Activated B cell treated with CpG ODN at 0.5 μM for 24 hours (primary cell): Measurements from ENCODE around the gene GRIN2C. TPM values are rescaled to one million over a fixed set of nuclear protein-coding genes. Genes with fewer than 3 reads are reported as not detected.

ENCODE experiments used
- ATAC-seq: fragments of 200-7000 bp; cut with Tn5 transposase; one replicate; pipeline ENCODE4 v1.10.0; 2021; ENCODE audit warnings: low read depth, mild to moderate bottlenecking, moderate library complexity
- CTCF ChIA-PET: fragments of 350-600 bp; sonication (Branson Sonifier 250); formaldehyde crosslinking; loops from one replicate; lab custom pipeline; 2021; ENCODE audit warnings: antibody characterized with exemption; lab: Charles Lee
- POLR2A ChIA-PET: fragments of 350-600 bp; sonication (Branson Sonifier 250); formaldehyde crosslinking; loops from one replicate; lab custom pipeline; 2021; ENCODE audit warnings: antibody characterized with exemption; lab: Charles Lee
- DNase-seq: peaks from one replicate; pipeline ENCODE4 v3.0.0; 2022
- H3K27ac Mint-ChIP-seq: one replicate; pipeline ENCODE4 v1.8.0; 2020; ENCODE audit warnings: mixed read lengths
- H3K27me3 Mint-ChIP-seq: one replicate; pipeline ENCODE4 v1.8.0; 2021; ENCODE audit warnings: mixed read lengths
- H3K36me3 Mint-ChIP-seq: one replicate; pipeline ENCODE4 v1.8.0; 2021; ENCODE audit warnings: low read depth, mixed read lengths
- H3K4me1 Mint-ChIP-seq: one replicate; pipeline ENCODE4 v1.8.0; 2021; ENCODE audit warnings: mixed read lengths
- H3K4me3 Mint-ChIP-seq: one replicate; pipeline ENCODE4 v1.8.0; 2020; ENCODE audit warnings: mild to moderate bottlenecking, mixed read lengths
- H3K9me3 Mint-ChIP-seq: one replicate; pipeline ENCODE4 v1.8.0; 2020; ENCODE audit warnings: mixed read lengths
- intact Hi-C: fragments of 100-400 bp; cut with micrococcal nuclease; formaldehyde crosslinking; loops from one replicate; pipeline ENCODE4 v1.15.1; 2024
- total RNA-seq: library from RNA; stranded (reverse); gene quantifications from 2 replicates; pipeline ENCODE4 v1.2.3, GENCODE V29; 2022
- TF ChIP-seq, protein P1 (sequence below): fragments of 200-600 bp; IDR thresholded peaks from one replicate; pipeline ENCODE4 v1.8.0; 2022; ENCODE audit warnings: antibody characterized with exemption, mild to moderate bottlenecking

The GRIN2C gene
- total RNA-seq, 1 donor from 2014 or later = not detected

GRCh38 chr17:74796211-74796610 lies 63.5 kb downstream of the GRIN2C start:
- Mint-ChIP-seq H3K27me3 (no peaks in the 10 kb centered on the region), H3K4me1 (peaks cover 4% of the 10 kb centered on the region), H3K27ac (no peak overlapping the region), H3K36me3 (peaks cover 77% of the 10 kb centered on the region), H3K4me3 (no peak overlapping the region), H3K9me3 (no peaks in the 10 kb centered on the region)
- ATAC-seq = no peak
- POLR2A ChIA-PET = no interaction called here
- CTCF ChIA-PET = no interaction called here
- DNase-seq = no peak
- intact Hi-C loops = no loop called here
- TF ChIP-seq, protein P1, sequence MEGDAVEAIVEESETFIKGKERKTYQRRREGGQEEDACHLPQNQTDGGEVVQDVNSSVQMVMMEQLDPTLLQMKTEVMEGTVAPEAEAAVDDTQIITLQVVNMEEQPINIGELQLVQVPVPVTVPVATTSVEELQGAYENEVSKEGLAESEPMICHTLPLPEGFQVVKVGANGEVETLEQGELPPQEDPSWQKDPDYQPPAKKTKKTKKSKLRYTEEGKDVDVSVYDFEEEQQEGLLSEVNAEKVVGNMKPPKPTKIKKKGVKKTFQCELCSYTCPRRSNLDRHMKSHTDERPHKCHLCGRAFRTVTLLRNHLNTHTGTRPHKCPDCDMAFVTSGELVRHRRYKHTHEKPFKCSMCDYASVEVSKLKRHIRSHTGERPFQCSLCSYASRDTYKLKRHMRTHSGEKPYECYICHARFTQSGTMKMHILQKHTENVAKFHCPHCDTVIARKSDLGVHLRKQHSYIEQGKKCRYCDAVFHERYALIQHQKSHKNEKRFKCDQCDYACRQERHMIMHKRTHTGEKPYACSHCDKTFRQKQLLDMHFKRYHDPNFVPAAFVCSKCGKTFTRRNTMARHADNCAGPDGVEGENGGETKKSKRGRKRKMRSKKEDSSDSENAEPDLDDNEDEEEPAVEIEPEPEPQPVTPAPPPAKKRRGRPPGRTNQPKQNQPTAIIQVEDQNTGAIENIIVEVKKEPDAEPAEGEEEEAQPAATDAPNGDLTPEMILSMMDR = no peak

DNA sequence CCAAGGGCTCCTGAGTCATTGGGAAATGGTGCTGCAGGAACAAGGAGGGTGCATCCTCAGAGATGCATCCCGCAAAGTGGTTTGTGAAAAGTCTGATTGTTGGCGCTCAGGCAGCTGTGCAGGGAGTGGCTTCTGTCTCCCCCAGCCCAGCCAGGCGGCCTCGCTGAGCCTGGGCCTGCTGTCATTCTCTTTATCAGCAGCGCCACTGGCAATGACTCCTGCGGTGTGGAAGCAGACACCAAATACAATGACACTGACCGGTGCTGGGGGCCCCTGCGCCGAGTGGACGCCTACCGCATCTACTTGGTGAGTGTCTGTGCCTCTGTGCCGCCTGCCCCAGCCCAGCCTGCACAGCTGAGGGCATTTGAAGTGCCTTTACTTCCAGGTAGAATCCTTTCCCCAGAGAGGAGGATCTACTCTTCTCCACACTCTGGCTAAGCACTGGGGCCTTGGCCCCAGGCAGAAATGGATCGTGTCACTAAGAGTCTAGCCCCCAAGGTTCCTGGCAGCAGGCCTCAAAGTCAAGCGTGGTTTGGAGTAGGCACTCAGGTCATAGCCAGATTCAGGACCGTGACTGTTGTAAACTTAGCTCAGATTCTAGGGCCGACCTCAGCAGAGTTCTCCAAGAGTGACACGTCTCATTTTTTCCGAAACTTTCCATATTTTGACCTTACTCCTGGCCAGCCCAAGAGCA lies 64.2 kb downstream of the GRIN2C start:
- Mint-ChIP-seq H3K4me3 (no peak overlapping the region), H3K27ac (no peak overlapping the region), H3K27me3 (no peaks in the 10 kb centered on the region), H3K4me1 (peaks cover 11% of the 10 kb centered on the region), H3K36me3 (peaks cover 75% of the 10 kb centered on the region), H3K9me3 (no peaks in the 10 kb centered on the region)
- TF ChIP-seq, protein P1 = no peak
- ChIA-PET CTCF (no interaction called here), POLR2A (no interaction called here)
- ATAC-seq = no peak
- DNase-seq = no peak
- intact Hi-C loops = no loop called here

DNA sequence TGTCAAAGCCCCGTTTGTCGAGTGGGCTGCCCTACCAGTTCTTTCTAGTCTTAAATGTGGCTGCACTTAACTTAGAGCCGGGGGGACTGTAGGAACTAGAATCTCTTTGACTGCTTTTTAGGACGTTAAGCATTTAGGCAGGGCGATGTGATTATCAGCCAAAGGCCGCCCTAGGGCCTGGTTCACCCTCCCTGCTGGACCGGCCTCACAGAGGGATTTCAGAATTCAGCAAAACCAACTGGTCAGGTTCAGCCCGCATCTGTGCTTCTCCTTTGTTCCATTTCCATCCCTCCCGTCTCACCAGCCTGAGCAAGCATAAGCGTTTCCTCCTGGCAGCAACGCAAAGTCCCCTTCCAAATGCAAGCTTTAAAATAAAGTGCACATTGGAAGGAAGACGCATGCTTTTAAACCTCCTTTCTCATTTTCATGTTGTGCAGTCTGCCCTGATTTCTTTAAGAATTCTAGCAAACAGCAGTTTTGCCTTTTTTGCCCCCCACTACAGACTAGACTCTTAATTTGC lies 67.0 kb downstream of the GRIN2C start:
- DNase-seq = no peak
- Mint-ChIP-seq H3K36me3 (peaks cover 65% of the 10 kb centered on the region), H3K4me1 (peaks cover 11% of the 10 kb centered on the region), H3K9me3 (no peaks in the 10 kb centered on the region), H3K27ac (no peak overlapping the region), H3K27me3 (no peaks in the 10 kb centered on the region), H3K4me3 (no peak overlapping the region)
- no peak for ATAC-seq
- CTCF ChIA-PET = interaction anchor here (5.3 kb wide), 1 partner anchor 71 kb away, joined by 95 read pairs; no protein-coding TSS in a partner anchor
- intact Hi-C loops = no loop called here
- TF ChIP-seq, protein P1 = no peak
- POLR2A ChIA-PET = no interaction called here

Other genes with a start within 250 kb of the GRIN2C start
- 0.09 and 0.29 TPM in 2 replicates for gene CD300E, start 236.1 kb downstream of the GRIN2C start, total RNA-seq
- 0.12 and 0.33 TPM in 2 replicates for gene CD300LF, start 147.0 kb downstream of the GRIN2C start, total RNA-seq
- gene RAB37, start 122.6 kb downstream of the GRIN2C start, total RNA-seq = 11.0 and 11.1 TPM in 2 replicates
- 33.3 and 34.5 TPM in 2 replicates for gene NHERF1, start 111.3 kb downstream of the GRIN2C start, total RNA-seq
- gene NAT9, start 83.5 kb downstream of the GRIN2C start, total RNA-seq = 59.4 and 79.7 TPM in 2 replicates
- gene FDXR, start 13.1 kb upstream of the GRIN2C start, total RNA-seq = 4.6 and 5.5 TPM in 2 replicates
- gene FADS6, start 33.7 kb upstream of the GRIN2C start, total RNA-seq = not detected in 2 replicates
- gene USH1G, start 63.4 kb upstream of the GRIN2C start, total RNA-seq = not detected in 2 replicates
- gene OTOP2, start 64.4 kb upstream of the GRIN2C start, total RNA-seq = not detected in 2 replicates
- gene OTOP3, start 76.0 kb upstream of the GRIN2C start, total RNA-seq = not detected in 2 replicates
- 1.5 and 2.1 TPM in 2 replicates for gene HID1, start 112.9 kb upstream of the GRIN2C start, total RNA-seq
- not detected in 2 replicates for gene CDR2L, start 127.7 kb upstream of the GRIN2C start, total RNA-seq
- gene MRPL58, start 152.8 kb upstream of the GRIN2C start, total RNA-seq = 28.4 and 31.8 TPM in 2 replicates
- gene ATP5PD, start 187.1 kb upstream of the GRIN2C start, total RNA-seq = 158 and 181 TPM in 2 replicates
- gene KCTD2, start 187.3 kb upstream of the GRIN2C start, total RNA-seq = 19.5 and 20.2 TPM in 2 replicates
- gene SLC16A5, start 228.1 kb upstream of the GRIN2C start, total RNA-seq = 4.9 and 5.7 TPM in 2 replicates